ENCODE results near the gene RBMS1.
A peak's percentile ranks its signal among the peaks of the same experiment; 100 is the strongest.

Gene RBMS1

DNA sequence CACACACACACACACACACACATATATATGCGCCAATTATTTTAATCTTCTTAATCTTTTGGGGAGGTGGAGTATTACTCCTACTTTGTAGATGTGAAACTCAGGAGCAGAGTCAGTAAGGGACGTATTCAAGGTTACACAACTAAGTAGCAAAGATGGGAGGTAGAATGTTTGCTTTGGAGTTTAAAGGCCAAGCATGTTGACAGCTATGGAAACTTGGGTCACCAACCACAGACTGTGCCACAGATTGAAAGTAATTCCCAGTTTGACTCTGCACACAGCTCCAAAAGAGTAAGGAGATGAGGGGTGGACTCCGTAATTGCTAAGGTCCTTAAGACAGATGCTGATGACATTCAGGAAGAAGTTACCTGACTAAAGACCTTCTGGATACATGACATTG is 168.7 kb downstream of the RBMS1 start:
- DNase-seq (ENCODE audit: low spot score): no peak
- in situ Hi-C loops (cut with MboI; ENCODE audit: low pct_unique_long_range_greater_than_20kb, low sequenced_read_pairs, unreplicated experiment): no loop called here
- TF ChIP-seq, protein P1, sequence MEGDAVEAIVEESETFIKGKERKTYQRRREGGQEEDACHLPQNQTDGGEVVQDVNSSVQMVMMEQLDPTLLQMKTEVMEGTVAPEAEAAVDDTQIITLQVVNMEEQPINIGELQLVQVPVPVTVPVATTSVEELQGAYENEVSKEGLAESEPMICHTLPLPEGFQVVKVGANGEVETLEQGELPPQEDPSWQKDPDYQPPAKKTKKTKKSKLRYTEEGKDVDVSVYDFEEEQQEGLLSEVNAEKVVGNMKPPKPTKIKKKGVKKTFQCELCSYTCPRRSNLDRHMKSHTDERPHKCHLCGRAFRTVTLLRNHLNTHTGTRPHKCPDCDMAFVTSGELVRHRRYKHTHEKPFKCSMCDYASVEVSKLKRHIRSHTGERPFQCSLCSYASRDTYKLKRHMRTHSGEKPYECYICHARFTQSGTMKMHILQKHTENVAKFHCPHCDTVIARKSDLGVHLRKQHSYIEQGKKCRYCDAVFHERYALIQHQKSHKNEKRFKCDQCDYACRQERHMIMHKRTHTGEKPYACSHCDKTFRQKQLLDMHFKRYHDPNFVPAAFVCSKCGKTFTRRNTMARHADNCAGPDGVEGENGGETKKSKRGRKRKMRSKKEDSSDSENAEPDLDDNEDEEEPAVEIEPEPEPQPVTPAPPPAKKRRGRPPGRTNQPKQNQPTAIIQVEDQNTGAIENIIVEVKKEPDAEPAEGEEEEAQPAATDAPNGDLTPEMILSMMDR (IDR thresholded peaks at IDR 0.05; ENCODE audit: extremely low read depth, insufficient read depth, missing control alignments): no peak

DNA sequence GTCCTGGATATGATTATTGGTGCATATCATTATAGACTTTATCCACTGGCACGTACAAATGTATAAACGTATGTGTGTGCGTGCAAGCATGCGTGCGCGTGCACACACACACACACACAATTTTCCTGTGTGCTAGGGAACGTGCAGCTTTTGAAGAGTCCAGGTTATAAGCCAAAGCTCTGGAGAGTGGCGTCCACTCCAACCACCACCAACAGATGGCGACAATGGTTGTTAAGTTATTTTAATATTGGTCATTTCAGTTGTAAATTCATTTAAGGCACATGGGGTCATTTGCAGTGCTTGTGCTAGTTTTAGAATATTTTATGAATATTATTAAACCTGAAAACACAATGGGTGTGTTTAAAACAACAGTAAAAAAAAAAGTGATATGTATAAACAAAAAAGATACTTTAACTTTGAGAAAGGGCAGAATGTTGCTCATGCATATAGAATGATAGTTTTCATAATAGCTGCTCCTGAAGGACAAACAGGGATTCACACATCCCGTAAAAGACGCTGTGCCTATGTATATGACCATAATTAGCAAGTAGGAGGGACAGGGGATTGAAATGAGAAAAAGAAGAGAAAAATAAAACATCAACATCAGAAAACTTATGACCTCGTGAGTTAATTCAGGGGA is 169.3 kb downstream of the RBMS1 start:
- in situ Hi-C loops (cut with MboI; ENCODE audit: low pct_unique_long_range_greater_than_20kb, low sequenced_read_pairs, unreplicated experiment): no loop called here
- DNase-seq (ENCODE audit: low spot score): peak; percentile 32
- TF ChIP-seq, protein P1 (IDR thresholded peaks at IDR 0.05; ENCODE audit: extremely low read depth, insufficient read depth, missing control alignments): peak; percentile 65

DNA sequence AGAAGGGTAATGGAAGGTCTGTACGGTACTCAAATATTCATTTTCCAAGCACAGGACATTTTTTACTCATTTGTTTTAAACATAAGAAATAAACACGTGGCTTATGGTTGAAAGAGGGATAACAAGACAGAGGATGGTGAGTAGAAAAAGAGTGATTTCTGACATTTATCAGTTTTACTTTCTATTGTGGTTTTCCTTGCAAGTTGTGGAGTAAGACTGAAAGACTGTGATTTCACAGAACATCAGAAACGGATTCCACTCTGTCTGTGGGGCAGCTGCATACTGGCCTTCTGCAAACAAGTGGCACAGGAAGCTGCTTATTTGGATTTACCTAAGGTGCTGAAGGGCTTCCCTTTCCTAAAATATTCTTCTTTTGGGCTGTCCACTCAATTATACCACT is 171.3 kb downstream of the RBMS1 start:
- DNase-seq (ENCODE audit: low spot score): no peak
- in situ Hi-C loops (cut with MboI; ENCODE audit: low pct_unique_long_range_greater_than_20kb, low sequenced_read_pairs, unreplicated experiment): no loop called here
- TF ChIP-seq, protein P1 (IDR thresholded peaks at IDR 0.05; ENCODE audit: extremely low read depth, insufficient read depth, missing control alignments): no peak

DNA sequence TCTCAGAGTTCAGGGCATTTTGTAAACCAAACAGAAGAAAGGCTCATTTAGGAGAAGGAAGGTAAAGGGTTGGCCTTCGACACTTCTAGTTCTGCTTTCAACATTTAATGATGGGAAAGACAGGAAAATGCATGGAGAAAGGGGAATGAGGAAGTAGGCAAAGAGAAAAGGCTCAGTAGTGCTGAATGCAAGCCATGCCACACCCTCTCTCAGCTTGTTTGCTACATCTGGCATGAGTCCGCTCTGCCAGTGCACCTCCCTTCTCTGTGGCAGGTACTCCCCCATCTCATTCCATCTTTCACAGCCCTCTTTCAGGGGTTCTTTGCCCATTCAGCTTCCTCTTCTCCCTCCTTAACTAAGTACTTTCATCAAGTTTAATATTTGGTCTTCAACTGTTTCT is 172.6 kb downstream of the RBMS1 start:
- in situ Hi-C loops (cut with MboI; ENCODE audit: low pct_unique_long_range_greater_than_20kb, low sequenced_read_pairs, unreplicated experiment): no loop called here

DNA sequence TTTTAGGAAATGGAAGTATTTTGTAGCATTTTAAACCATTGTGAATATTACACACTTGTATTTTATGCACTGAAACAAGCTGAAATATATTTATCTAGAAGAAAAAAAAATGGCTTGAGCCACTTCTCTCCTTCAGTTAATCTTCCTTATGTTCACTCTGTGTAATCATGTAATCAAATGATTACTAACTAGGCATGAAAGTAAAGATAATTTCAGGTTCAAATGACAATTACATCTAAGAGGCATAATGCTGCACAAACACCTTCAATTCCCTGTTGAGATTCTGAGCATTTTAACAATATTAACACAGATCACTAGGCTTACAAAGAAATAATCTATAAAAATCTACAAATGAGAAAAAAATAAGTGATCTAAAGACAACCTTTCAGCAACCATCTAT is 173.9 kb downstream of the RBMS1 start:
- TF ChIP-seq, protein P1 (IDR thresholded peaks at IDR 0.05; ENCODE audit: extremely low read depth, insufficient read depth, missing control alignments): no peak
- DNase-seq (ENCODE audit: low spot score): no peak
- in situ Hi-C loops (cut with MboI; ENCODE audit: low pct_unique_long_range_greater_than_20kb, low sequenced_read_pairs, unreplicated experiment): no loop called here

More for the DNA sequence above, 172.6 kb downstream of the RBMS1 start:
- no peak for DNase-seq (ENCODE audit: low spot score)
- TF ChIP-seq, protein P1 (IDR thresholded peaks at IDR 0.05; ENCODE audit: extremely low read depth, insufficient read depth, missing control alignments): no peak

DNA sequence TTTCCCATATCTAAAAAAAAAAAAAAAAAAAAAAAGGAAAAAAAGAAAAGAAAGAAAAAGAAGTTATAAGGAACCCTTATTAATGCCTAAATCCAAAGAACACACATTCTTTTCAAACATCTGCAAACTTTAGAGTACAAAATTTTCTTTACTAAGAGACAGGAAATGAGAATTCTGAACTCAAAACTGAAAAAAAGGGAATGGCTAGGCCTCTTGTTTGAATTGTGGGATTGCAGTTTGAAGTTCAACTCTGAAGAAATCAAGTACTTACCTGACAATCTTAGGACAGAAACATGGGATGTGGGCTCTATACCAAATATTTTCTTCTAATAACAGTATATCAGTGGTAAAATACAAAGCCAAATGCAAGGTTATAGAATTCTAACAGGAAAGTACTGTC is 175.4 kb downstream of the RBMS1 start:
- DNase-seq (ENCODE audit: low spot score): no peak
- in situ Hi-C loops (cut with MboI; ENCODE audit: low pct_unique_long_range_greater_than_20kb, low sequenced_read_pairs, unreplicated experiment): no loop called here
- TF ChIP-seq, protein P1 (IDR thresholded peaks at IDR 0.05; ENCODE audit: extremely low read depth, insufficient read depth, missing control alignments): no peak
